ENCODE data around the gene GNA12.

GNA12 gene

GRCh38 chr7:2819954-2820397 is 24.1 kb downstream of the GNA12 start:
- ChIA-PET POLR2A (interaction anchor here (1.4 to 2.6 kb wide), 3 partner anchors 8 to 62 kb away, joined by 3 to 8 read pairs (median 6); no protein-coding TSS in a partner anchor), CTCF (interaction anchor here (0.9 to 1.4 kb wide), 4 partner anchors 9 to 139 kb away, joined by 3 to 6 read pairs (median 3); no protein-coding TSS in a partner anchor)
- DNase-seq (ENCODE audit: low read depth, low spot score): no peak
- TF ChIP-seq, protein P1, sequence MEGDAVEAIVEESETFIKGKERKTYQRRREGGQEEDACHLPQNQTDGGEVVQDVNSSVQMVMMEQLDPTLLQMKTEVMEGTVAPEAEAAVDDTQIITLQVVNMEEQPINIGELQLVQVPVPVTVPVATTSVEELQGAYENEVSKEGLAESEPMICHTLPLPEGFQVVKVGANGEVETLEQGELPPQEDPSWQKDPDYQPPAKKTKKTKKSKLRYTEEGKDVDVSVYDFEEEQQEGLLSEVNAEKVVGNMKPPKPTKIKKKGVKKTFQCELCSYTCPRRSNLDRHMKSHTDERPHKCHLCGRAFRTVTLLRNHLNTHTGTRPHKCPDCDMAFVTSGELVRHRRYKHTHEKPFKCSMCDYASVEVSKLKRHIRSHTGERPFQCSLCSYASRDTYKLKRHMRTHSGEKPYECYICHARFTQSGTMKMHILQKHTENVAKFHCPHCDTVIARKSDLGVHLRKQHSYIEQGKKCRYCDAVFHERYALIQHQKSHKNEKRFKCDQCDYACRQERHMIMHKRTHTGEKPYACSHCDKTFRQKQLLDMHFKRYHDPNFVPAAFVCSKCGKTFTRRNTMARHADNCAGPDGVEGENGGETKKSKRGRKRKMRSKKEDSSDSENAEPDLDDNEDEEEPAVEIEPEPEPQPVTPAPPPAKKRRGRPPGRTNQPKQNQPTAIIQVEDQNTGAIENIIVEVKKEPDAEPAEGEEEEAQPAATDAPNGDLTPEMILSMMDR (IDR thresholded peaks at IDR 0.05; ENCODE audit: insufficient read depth, low read length, missing control alignments): no peak
- no peak overlapping the region for H3K4me3 ChIP-seq (ENCODE audit: low read depth, low read length)

- POLR2A ChIA-PET: interaction anchor here (1.4 to 1.7 kb wide), 2 partner anchors 7 to 62 kb away, joined by 3 to 6 read pairs; no protein-coding TSS in a partner anchor
- TF ChIP-seq, protein P1 (IDR thresholded peaks at IDR 0.05; ENCODE audit: insufficient read depth, low read length, missing control alignments): no peak
- no peak for DNase-seq (ENCODE audit: low read depth, low spot score)
- CTCF ChIA-PET: interaction anchor here (1.1 to 1.4 kb wide), 2 partner anchors 10 to 45 kb away, joined by 3 to 6 read pairs; no protein-coding TSS in a partner anchor
- H3K4me3 ChIP-seq (ENCODE audit: low read depth, low read length): no peak overlapping the region
Observed at GRCh38 chr7:2819161-2819953, 24.8 kb downstream of the GNA12 start.

GRCh38 chr7:2818653-2819052 is 25.5 kb downstream of the GNA12 start:
- TF ChIP-seq, protein P1 (IDR thresholded peaks at IDR 0.05; ENCODE audit: insufficient read depth, low read length, missing control alignments): no peak
- ChIA-PET CTCF (interaction anchor here (0.8 kb wide), 1 partner anchor 15 kb away, joined by 3 read pairs; no protein-coding TSS in a partner anchor), POLR2A (no interaction called here)
- no peak overlapping the region for H3K4me3 ChIP-seq (ENCODE audit: low read depth, low read length)
- DNase-seq (ENCODE audit: low read depth, low spot score): no peak

GRCh38 chr7:2818121-2818520 is 26.0 kb downstream of the GNA12 start:
- DNase-seq (ENCODE audit: low read depth, low spot score): no peak
- TF ChIP-seq, protein P1 (IDR thresholded peaks at IDR 0.05; ENCODE audit: insufficient read depth, low read length, missing control alignments): no peak
- ChIA-PET POLR2A (no interaction called here), CTCF (interaction anchor here (0.8 kb wide), 1 partner anchor 14 kb away, joined by 3 read pairs; no protein-coding TSS in a partner anchor)
- H3K4me3 ChIP-seq (ENCODE audit: low read depth, low read length): no peak overlapping the region

GRCh38 chr7:2817456-2817855 is 26.7 kb downstream of the GNA12 start:
- no peak overlapping the region for H3K4me3 ChIP-seq (ENCODE audit: low read depth, low read length)
- DNase-seq (ENCODE audit: low read depth, low spot score): no peak
- ChIA-PET CTCF (no interaction called here), POLR2A (no interaction called here)
- TF ChIP-seq, protein P1 (IDR thresholded peaks at IDR 0.05; ENCODE audit: insufficient read depth, low read length, missing control alignments): no peak

DNA sequence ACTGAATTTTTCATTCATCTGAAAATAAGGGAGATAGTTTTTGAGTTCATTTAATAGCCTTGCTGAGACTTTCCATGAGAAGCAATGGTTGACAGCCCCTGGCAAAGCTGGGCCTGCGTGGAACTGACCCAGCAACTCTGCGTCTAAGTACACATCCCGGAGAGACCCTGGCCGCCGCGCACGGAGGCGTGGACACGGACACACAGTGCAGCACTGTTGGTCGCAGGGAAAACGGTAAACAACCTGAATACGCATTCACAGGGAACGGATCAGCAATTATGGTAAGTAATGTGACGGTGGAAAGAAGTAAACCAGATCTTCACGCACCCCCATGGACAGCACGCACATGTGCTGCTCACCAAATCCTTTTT is 28.2 kb downstream of the GNA12 start:
- ChIA-PET CTCF (no interaction called here), POLR2A (no interaction called here)
- no peak for DNase-seq (ENCODE audit: low read depth, low spot score)
- TF ChIP-seq, protein P1 (IDR thresholded peaks at IDR 0.05; ENCODE audit: insufficient read depth, low read length, missing control alignments): no peak
- no peak overlapping the region for H3K4me3 ChIP-seq (ENCODE audit: low read depth, low read length)
